Suppressor macrophage treated with lipopolysaccharide for 1 hour (primary cell): ENCODE measurements around the gene OPA3.

ENCODE experiments used
- DNase-seq, 3 donors: peaks; one replicate each; pipeline ENCODE4 v3.0.0-alpha.2; 2020 to 2022

The OPA3 gene

DNA sequence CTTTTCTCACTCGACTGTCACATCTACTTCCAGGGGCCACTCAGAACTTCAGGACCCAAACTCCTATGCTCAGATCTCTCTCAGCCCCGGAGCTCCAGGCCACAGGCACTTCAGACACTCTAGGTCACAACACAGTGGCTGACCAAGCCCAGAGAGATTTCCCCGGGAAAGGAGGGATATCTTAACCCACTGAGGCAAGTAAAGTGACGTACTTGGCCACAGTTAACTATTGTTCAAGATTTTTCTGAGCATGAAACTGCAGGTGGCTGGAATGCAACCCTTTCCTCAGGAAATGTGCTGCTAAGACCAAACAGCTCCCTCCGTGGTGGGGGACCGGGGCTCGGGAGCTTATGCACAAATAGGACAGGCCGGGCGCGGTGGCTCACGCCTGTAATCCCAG, 23.9 kb downstream of the OPA3 start:
- DNase-seq, result no peak

DNA sequence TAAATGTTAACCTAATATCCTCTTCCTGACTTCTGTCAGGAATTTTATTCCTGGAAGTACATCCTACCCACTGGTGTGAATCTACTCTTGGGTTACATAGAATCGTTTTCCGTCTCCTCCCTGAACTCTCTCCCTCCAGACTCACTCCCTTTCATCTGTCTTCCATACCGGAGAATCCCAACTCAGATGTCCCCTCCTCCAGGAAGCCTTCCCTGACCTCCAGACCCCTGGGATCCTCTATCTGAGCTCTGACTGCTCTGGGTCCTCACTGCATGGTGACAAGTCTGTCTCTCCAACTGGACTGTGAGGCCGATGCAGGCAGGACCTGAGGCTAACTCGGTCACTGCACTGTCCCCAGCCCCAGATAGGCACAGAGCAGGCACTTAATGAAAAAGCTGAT, 24.6 kb downstream of the OPA3 start:
- DNase-seq, result no peak

DNA sequence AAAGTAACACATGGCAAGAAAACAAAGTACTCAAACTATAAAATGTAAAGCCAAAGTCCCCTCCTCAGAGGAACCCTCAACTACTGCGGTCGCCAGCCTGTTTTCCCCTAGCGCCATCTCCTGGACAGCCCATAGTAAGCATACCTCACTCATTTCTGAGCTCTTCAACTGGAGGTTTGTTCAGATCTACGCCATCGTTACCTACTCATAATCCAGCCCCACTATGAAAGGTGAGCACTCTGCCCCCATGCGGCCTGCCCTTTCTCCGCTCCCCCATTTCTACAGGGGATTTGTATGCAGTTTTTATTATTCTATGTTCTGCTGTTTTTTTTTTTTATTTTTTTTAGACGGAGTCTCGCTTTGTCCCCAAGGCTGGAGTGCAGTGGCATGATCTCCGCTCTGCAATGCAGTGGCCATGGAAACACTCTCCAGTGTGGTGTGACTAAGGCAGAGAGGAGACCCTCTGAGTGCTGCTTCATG, 26.2 kb downstream of the OPA3 start:
- DNase-seq, result peak; percentile 62 to 75 (median 67)

DNA sequence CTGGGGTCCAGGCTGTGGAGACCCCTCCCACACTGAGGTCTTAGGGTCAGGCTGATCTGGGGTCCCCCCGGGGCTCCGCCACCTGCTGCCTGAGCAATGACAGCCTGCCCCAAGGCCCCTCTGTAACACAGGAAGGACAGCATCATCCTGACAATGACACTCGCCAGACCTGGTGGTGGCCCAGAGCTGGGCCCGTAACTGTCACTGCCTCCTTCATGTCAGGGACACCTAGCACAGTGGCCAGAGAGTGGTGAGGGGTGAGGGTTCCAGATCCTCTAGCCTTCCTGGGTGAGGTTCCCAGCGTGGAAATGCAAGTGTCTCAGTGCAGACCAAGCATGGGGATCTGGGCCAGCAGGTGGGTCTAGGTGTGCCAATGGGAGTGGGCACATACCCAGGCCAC, 27.8 kb downstream of the OPA3 start:
- no peak for DNase-seq

DNA sequence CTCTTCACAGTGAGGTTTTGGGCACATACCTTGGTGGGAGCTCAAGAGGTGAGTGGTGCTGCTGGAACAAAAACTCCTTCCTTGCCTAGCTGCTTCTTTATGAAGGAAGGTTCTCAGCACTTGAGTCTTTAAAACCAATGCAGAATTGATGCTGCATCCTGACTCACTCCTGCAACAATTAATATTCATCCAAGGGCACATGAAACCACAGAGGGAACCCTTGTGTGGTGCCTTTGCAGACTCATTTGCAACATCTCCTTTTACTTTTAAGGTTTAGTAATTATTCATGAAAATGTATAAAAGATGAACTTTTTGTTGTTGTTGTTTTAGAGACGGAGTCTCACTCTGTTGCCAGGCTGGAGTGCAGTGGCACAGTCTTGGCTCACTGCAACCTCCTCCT, 30.1 kb downstream of the OPA3 start:
- DNase-seq, result no peak

DNA sequence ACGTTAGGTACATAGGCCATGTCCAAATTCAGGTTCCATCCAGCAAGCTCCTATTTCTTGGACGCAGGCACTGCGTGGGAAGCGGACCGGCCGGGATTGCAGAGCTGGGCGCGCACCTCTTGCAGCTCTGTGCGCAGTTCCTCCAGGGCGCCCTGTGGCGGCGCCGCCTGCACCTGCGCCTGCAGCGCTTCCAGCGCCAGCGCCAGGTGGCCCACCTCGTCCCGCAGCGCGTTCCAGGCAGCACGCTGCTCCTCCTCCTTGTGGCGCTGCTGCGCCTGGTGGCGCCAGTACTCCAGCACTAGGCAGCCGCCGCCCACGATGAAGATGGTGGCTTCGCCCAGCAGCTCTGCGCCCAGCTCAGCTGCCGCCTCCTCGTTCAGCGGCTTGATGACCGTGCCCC, 31.1 kb downstream of the OPA3 start:
- no peak for DNase-seq

- no peak for DNase-seq
These were observed 36.5 kb downstream of the OPA3 start for GRCh38 chr19:45547965-45548609.

GRCh38 chr19:45547211-45547770, 37.3 kb downstream of the OPA3 start:
- DNase-seq, result no peak

DNA sequence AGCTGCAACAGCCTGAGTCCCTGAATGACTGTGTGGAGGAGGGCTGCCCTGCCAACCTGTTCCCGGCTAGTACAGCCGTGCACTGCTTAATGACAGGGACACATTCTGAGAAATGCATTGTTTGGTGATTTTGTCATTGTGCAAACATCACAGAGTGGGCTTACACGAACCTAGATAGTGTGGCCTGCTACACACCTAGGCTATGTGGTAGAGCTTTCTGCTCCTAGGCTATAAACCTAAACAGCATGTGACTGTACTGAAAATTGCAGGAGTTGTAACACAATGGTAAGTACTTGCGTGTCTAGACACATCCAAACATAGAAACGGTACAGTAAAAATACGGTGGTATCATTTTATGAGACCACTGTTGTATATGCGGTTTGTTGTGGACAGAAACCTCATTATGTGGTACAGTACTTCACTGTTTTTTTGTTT, 42.4 kb downstream of the OPA3 start:
- no peak for DNase-seq

GRCh38 chr19:45539459-45539858, 45.1 kb downstream of the OPA3 start:
- DNase-seq, result no peak

GRCh38 chr19:45531349-45531748, 53.3 kb downstream of the OPA3 start:
- DNase-seq, result no peak

DNA sequence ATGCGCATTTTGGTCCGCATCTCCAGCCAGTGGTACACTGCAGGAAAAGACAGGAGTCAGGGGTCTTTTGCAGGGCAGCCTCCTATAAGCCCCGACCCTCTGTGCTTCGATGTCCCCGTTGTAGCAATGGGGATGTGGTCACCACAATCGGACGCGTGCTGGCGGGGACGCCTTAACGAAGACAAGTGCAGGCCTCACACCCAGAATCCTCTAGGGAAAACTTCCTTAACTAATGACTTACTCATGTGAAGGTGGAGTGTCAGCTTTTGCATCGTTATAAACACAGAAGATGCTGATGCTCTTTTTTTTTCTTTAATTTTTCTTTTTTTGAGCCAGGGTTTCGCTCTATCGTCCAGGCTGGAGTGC, 55.2 kb downstream of the OPA3 start:
- no peak for DNase-seq

DNA sequence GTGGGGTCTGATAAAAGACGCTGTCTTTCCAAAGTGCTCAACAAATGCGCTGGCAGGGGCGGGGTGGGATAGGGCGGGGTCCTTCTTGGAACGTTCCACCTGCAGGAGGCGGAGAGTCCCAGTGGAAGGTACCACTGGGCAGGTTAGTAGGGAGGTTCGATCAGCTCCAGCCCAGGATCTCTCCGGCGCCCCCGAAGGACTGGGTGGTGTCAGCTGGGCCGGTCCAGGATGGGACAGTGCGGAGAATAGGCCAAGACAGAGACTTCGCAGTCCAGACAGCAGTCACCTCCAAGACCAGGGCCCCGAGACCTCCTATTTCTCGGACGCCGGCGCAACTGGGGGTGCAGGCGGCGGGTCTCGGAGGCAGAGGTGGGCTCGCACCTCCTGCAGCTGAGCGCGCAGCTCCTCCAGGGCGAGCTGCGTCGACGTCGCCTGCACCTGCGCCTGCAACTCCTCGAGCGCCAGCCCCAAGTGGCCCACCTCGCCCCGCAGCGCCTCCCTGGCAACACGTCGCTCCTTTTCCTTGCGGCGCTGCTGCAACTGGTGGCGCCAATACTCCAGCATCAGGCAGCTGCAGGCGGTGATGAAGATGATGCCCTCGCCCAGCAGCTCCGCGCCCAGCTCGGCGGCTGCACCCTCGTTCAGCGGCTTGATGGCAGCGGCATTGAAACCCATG, 55.7 kb downstream of the OPA3 start:
- no peak for DNase-seq

- DNase-seq, result no peak
These were observed 56.4 kb downstream of the OPA3 start for GRCh38 chr19:45528149-45528743.

GRCh38 chr19:45527731-45528130, 56.9 kb downstream of the OPA3 start:
- DNase-seq, result no peak

DNA sequence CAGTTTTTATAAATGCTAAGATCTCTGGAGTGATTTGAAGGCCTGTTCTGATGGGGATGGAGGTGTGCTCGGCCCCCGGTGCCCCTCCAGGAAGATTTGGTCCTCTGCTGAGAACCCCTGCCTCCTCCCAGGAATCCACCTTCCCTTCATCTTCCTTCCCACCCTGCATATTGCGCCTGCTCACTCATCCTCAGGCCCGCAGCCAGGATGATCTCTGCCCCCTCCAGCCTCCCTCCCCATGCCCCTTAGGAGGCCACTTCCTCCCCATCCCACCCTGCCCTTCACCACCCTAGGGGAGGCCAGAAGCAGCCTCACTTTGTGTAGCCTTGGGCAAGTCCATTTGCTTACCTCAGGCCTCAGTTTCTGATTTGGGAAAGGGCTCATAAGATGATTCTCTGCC, 57.6 kb downstream of the OPA3 start:
- no peak for DNase-seq

DNA sequence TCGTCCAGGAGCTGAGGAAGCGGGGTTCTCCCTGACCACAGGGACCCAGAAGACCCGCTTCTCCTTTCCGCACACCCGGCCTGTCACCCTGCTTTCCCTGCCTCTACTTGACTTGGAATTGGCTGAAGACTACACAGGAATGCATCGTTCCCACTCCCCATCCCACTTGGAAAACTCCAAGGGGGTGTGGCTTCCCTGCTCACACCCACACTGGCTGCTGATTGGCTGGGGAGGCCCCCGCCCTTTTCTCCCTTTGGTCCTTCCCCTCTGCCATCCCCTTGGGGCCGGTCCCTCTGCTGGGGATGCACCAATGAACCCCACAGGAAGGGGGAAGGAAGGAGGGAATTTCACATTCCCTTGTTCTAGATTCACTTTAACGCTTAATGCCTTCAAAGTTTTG, 58.5 kb downstream of the OPA3 start:
- peak; percentile 74 to 89 (median 80) for DNase-seq

DNA sequence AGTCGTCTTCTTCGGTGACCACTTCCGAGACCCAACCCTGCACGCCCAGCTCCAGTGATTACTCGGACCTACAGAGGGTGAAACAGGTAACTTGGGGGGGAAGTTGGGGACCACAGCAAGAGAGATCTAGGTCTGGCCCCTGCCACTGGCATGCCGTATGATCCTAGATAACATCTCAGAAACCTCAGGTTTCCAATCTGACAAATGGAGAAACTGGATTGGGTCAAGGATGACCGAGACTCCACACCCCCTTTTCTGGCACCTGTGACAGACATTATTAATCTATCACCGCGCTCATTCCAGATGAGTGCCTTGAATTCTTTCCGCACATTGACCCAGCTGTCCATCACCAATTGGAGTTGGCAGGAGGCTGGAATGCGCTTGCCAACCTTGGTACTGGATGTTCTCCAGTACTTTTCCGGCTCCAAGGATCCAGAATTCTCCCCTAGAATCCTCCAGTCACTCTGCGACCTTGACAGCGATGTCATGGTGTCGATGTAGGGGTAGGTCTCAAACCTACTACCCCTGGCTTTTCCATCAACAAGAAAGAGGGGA, 60.0 kb downstream of the OPA3 start:
- no peak for DNase-seq

DNA sequence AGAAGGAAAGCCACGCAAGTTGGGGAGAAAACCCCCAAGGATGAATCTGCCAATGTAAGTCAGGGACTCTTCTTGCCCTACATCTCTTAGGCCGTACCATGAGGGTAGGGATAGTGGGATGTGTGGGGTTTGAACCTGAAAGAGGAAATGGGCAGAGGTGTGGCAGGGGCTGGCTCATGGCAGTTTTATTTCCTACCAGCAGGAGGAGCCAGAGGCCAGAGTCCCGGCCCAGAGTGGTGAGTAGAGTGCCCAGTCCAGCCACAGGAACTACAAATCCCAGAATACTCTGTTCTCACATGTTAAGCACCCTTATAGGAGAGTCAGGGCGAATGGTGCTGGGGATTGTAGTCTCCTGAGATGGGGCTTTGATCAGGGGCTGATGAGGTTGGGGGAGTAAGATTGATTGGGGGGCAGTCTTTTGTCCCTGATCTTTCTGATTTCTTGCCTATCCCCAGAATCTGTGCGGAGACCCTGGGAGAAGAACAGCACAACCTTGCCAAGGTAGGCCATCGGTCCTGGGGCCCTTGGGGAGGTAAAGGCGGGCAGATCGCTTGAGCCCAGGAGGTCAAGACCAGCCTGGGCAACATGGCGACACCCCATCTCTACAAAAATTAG, 60.9 kb downstream of the OPA3 start:
- peak; percentile 82 to 91 (median 88) for DNase-seq

GRCh38 chr19:45522010-45522941, 62.3 kb downstream of the OPA3 start:
- no peak for DNase-seq

DNA sequence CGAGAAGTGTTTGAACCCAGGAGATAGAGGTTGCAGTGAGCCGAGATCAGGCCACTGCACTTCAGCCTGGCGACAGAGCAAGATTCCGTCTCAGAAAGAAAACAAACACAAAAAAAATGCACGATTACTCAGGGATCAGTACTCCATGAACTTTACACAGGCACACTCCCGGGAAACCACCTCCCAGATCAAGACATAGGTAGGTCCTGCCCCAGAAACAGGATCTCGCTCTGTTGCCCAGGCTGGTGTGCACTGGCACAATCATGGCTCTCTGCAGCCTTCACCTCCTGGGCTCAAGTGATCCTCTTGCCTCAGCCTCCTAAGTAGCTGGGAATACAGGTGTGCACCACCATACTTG, 66.2 kb downstream of the OPA3 start:
- no peak for DNase-seq
